HCT116 (cell line): ENCODE measurements around the gene FXYD1. TPM values are rescaled to one million over a fixed set of nuclear protein-coding genes. Genes with fewer than 3 reads are reported as not detected.

Experiments used
- ATAC-seq: fragments of 200-7000 bp; cut with Tn5 transposase; 2 replicates; pipeline ENCODE4 v1.9.1; 2020; ENCODE audit warnings: mild to moderate bottlenecking, moderate library complexity
- BruUV-seq: library from RNA; stranded (reverse); fragments of 400-500 nt; replicated peaks from 2 replicates; lab custom pipeline; 2021; lab: Mats Ljungman, UMichigan
- CTCF ChIA-PET: fragments of 300-600 bp; sonication (Branson Sonifier 250); formaldehyde crosslinking; loops from one replicate; lab custom pipeline; 2021; ENCODE audit warnings: antibody characterized with exemption; lab: Charles Lee
- POLR2A ChIA-PET: fragments of 300-600, 350-600 bp; sonication (Branson Sonifier 250); formaldehyde crosslinking; loops from one replicate; lab custom pipeline; 2021; ENCODE audit warnings: antibody characterized with exemption; lab: Charles Lee
- RAD21 ChIA-PET, 2 experiments: fragments of 300-600 bp; sonication (Branson Sonifier 250); formaldehyde crosslinking; loops; one replicate each; lab custom pipeline; 2023; ENCODE audit warnings: low total read pairs in 2 of 2; ENCODE audit not compliant: uncharacterized antibody in 2 of 2, unreplicated experiment in 2 of 2, low non-redundant PET in 1 of 2; lab: Charles Lee
- DNase-seq: peaks from one replicate; pipeline ENCODE4 v3.0.0-alpha.2; 2010; ENCODE audit warnings: low read depth, low spot score
- H2AFZ ChIP-seq: fragments of 200-600 bp; shearing (Covaris generic), sonication (generic); 2 replicates; pipeline ENCODE4 v1.6.1; 2017; ENCODE audit warnings: low read depth, mixed run types, mixed read lengths, antibody characterized with exemption, low read length; ENCODE audit not compliant: poor library complexity, severe bottlenecking
- H3K27ac ChIP-seq: 2 replicates; pipeline ENCODE4 v1.5.1; 2012; ENCODE audit warnings: low read depth, low read length
- H3K27me3 ChIP-seq: fragments of 200-600 bp; sonication (generic); 2 replicates; pipeline ENCODE4 v1.6.1; 2016; ENCODE audit warnings: mixed run types, low read length, mixed read lengths; ENCODE audit not compliant: insufficient read depth
- H3K36me3 ChIP-seq, 2 experiments: fragments of 200-500 bp in 1 of 2; fragments of 200-600 bp in 1 of 2; sonication (Bioruptor generic) in 1 of 2; sonication (generic) in 1 of 2; 2 replicates each; pipeline versions ENCODE4 v1.5.1 to v1.6.1; 2014 to 2016; ENCODE audit warnings: low read length in 2 of 2, inconsistent platforms in 1 of 2, mixed read lengths in 1 of 2, mixed run types in 1 of 2; ENCODE audit not compliant: insufficient read depth in 2 of 2, control insufficient read depth in 1 of 2
- H3K4me1 ChIP-seq, 2 experiments: fragments of 200-600 bp in 1 of 2; sonication (generic) in 1 of 2; 2 replicates each; pipeline versions ENCODE4 v1.5.1 to v1.6.1; 2012 to 2017; ENCODE audit warnings: low read length in 2 of 2, inconsistent platforms in 1 of 2, mild to moderate bottlenecking in 1 of 2, mixed read lengths in 1 of 2, mixed run types in 1 of 2, moderate library complexity in 1 of 2; ENCODE audit not compliant: insufficient read depth in 2 of 2, control insufficient read depth in 1 of 2
- H3K4me2 ChIP-seq: fragments of 200-600 bp; sonication (generic); 2 replicates; pipeline ENCODE4 v1.6.1; 2017; ENCODE audit warnings: mixed run types, low read length, mixed read lengths
- H3K4me3 ChIP-seq, 2 experiments: fragments of 200-600 bp in 1 of 2; sonication (generic) in 1 of 2; replicated peaks in 1 of 2; 2 replicates each; pipeline ENCODE4 v1.5.1; 2011 to 2016; ENCODE audit warnings: low read length in 2 of 2, control low read depth in 1 of 2, low read depth in 1 of 2, mild to moderate bottlenecking in 1 of 2, mixed read lengths in 1 of 2, mixed run types in 1 of 2
- H3K79me2 ChIP-seq: fragments of 200-600 bp; sonication (generic); 2 replicates; pipeline ENCODE4 v1.6.1; 2017; ENCODE audit warnings: mild to moderate bottlenecking, mixed run types, low read length, moderate library complexity, mixed read lengths; ENCODE audit not compliant: insufficient read depth
- H3K9ac ChIP-seq: fragments of 200-600 bp; sonication (generic); 2 replicates; pipeline ENCODE4 v1.6.1; 2016; ENCODE audit warnings: low read length, mixed read lengths
- H3K9me2 ChIP-seq: fragments of 200-600 bp; sonication (generic), shearing (Covaris generic); 2 replicates; pipeline ENCODE4 v1.6.1; 2017; ENCODE audit warnings: mixed run types, mild to moderate bottlenecking, moderate library complexity; ENCODE audit not compliant: insufficient read depth
- H3K9me3 ChIP-seq, 2 experiments: fragments of 200-500 bp in 1 of 2; fragments of 200-600 bp in 1 of 2; sonication (Bioruptor generic) in 1 of 2; sonication (generic) in 1 of 2; 2 replicates each; pipeline ENCODE4 v1.6.1; 2014 to 2017; ENCODE audit warnings: low read length in 2 of 2, mixed read lengths in 2 of 2, inconsistent platforms in 1 of 2, low read depth in 1 of 2, mild to moderate bottlenecking in 1 of 2, mixed run types in 1 of 2, moderate library complexity in 1 of 2; ENCODE audit not compliant: control insufficient read depth in 1 of 2, insufficient read depth in 1 of 2
- H4K20me1 ChIP-seq: fragments of 200-600 bp; sonication (generic), shearing (Covaris generic); 2 replicates; pipeline ENCODE4 v1.6.1; 2017; ENCODE audit warnings: mixed run types, mild to moderate bottlenecking, moderate library complexity; ENCODE audit not compliant: insufficient read depth
- CBX3 ChIP-seq: IDR thresholded peaks from 2 replicates; pipeline ENCODE4 v1.6.1; 2012; ENCODE audit warnings: low read depth
- CEBPB ChIP-seq: IDR thresholded peaks from 2 replicates; pipeline ENCODE4 v1.6.1; 2012; ENCODE audit warnings: low read depth
- CTCF ChIP-seq, 3 experiments: fragments of 200-600 bp in 1 of 3; sonication (generic) in 1 of 3; IDR thresholded peaks in 2 of 3; conservative IDR thresholded peaks in 1 of 3; 2 replicates each; pipeline ENCODE4 v1.5.1; 2012 to 2017; ENCODE audit warnings: low read depth in 2 of 3, low read length in 2 of 3, antibody characterized with exemption in 1 of 3, borderline replicate concordance in 1 of 3, control low read depth in 1 of 3, mild to moderate bottlenecking in 1 of 3, mixed read lengths in 1 of 3, mixed run types in 1 of 3, moderate library complexity in 1 of 3; ENCODE audit not compliant: insufficient read depth in 1 of 3
- ELF1 ChIP-seq: IDR thresholded peaks from 2 replicates; pipeline ENCODE4 v1.6.1; 2012; ENCODE audit warnings: low read depth, borderline replicate concordance
- EZH2 ChIP-seq: fragments of 200-600 bp; sonication (generic); IDR thresholded peaks from 2 replicates; pipeline ENCODE4 v1.6.1; 2017; ENCODE audit warnings: antibody characterized with exemption, mixed run types
- POLR2A ChIP-seq: IDR thresholded peaks from 2 replicates; pipeline ENCODE4 v1.7.0; 2011; ENCODE audit warnings: borderline replicate concordance; ENCODE audit not compliant: insufficient read depth, insufficient read length; ENCODE audit errors: extremely low read depth
- RAD21 ChIP-seq: IDR thresholded peaks from 2 replicates; pipeline ENCODE4 v1.6.1; 2012; ENCODE audit warnings: low read depth, mild to moderate bottlenecking
- REST ChIP-seq: IDR thresholded peaks from 2 replicates; pipeline ENCODE4 v1.6.1; 2012; ENCODE audit warnings: low read depth
- SP1 ChIP-seq: IDR thresholded peaks from 2 replicates; pipeline ENCODE4 v1.6.1; 2012; ENCODE audit warnings: low read depth
- SRF ChIP-seq: IDR thresholded peaks from 2 replicates; pipeline ENCODE4 v1.6.1; 2012; ENCODE audit warnings: low read depth
- YY1 ChIP-seq: IDR thresholded peaks from 2 replicates; pipeline ENCODE4 v1.6.1; 2011; ENCODE audit warnings: low read length, low read depth, moderate library complexity, mild to moderate bottlenecking; ENCODE audit not compliant: insufficient replicate concordance; ENCODE audit errors: extremely low read depth
- ZFX ChIP-seq: fragments of 450-650 bp; IDR thresholded peaks from 2 replicates; pipeline ENCODE4 v1.6.1; 2017
- ZNF274 ChIP-seq: fragments of 200-500 bp; sonication (Bioruptor generic); IDR thresholded peaks from 2 replicates; pipeline ENCODE4 v1.6.1; 2014; ENCODE audit warnings: mild to moderate bottlenecking, low read depth, low read length, inconsistent platforms
- intact Hi-C: fragments of 100-400 bp; cut with micrococcal nuclease; formaldehyde crosslinking; loops from 2 replicates; pipeline ENCODE4 v1.10.0; 2022
- total RNA-seq: library from RNA; stranded (reverse); gene quantifications from one replicate; pipeline ENCODE4 v1.2.1, GENCODE V29; 2021; ENCODE audit not compliant: unreplicated experiment

FXYD1 gene
- total RNA-seq, 1 experiment from 2014 or later, result 7.8 TPM

GRCh38 chr19:35089554-35089953, 49.1 kb upstream of the FXYD1 start:
- Histone ChIP-seq H3K9ac (no peak overlapping the region), H3K4me2 (no peak overlapping the region), H3K9me3 (no peaks in the 10 kb centered on the region), H3K4me3 (no peak overlapping the region), H3K27ac (no peak overlapping the region), H3K27me3 (no peaks in the 10 kb centered on the region), H3K36me3 (no peaks in the 10 kb centered on the region), H3K9me2 (no peaks in the 10 kb centered on the region), H3K4me1 (peaks cover 0 to 17% of the 10 kb centered on the region in 2 experiments; a peak in 2 of 4 replicates), H4K20me1 (no peaks in the 10 kb centered on the region), H3K79me2 (no peaks in the 10 kb centered on the region), H2AFZ (no peak overlapping the region)
- intact Hi-C loops, result no loop called here
- no peak for ATAC-seq
- RAD21 ChIA-PET, result no interaction called here
- DNase-seq, result no peak
- POLR2A ChIA-PET, result no interaction called here
- CTCF ChIA-PET, result interaction anchor here (1.0 kb wide), 1 partner anchor 9 kb away, joined by 3 read pairs; no protein-coding TSS in a partner anchor
- BruUV-seq, result no TSS peak
- TF ChIP-seq REST (no peak), ZNF274 (no peak), EZH2 (no peak), CBX3 (no peak), POLR2A (no peak), YY1 (no peak), CEBPB (no peak), RAD21 (no peak), SRF (no peak), ZFX (no peak), SP1 (no peak), CTCF (IDR thresholded peaks at IDR 0.05 in 2 of 3, conservative IDR thresholded peaks at IDR 0.05 in 1 of 3; ENCODE audit: borderline replicate concordance in 1 of 3, insufficient read depth in 1 of 3, low read depth in 2 of 3, low read length in 2 of 3) (no peak), ELF1 (no peak)
